HCT116 (cell line): ENCODE results near the gene BMERB1. TPM values are rescaled to one million over a fixed set of nuclear protein-coding genes. Genes with fewer than 3 reads are reported as not detected.

ENCODE experiments used
- ATAC-seq: fragments of 200-7000 bp; cut with Tn5 transposase; 2 replicates; pipeline ENCODE4 v1.9.1; 2020; ENCODE audit warnings: mild to moderate bottlenecking, moderate library complexity
- BruUV-seq: library from RNA; stranded (reverse); fragments of 400-500 nt; replicated peaks from 2 replicates; lab custom pipeline; 2021; lab: Mats Ljungman, UMichigan
- CTCF ChIA-PET: fragments of 300-600 bp; sonication (Branson Sonifier 250); formaldehyde crosslinking; loops from one replicate; lab custom pipeline; 2021; ENCODE audit warnings: antibody characterized with exemption; lab: Charles Lee
- POLR2A ChIA-PET: fragments of 300-600, 350-600 bp; sonication (Branson Sonifier 250); formaldehyde crosslinking; loops from one replicate; lab custom pipeline; 2021; ENCODE audit warnings: antibody characterized with exemption; lab: Charles Lee
- RAD21 ChIA-PET, 2 experiments: fragments of 300-600 bp; sonication (Branson Sonifier 250); formaldehyde crosslinking; loops; one replicate each; lab custom pipeline; 2023; ENCODE audit warnings: low total read pairs in 2 of 2; ENCODE audit not compliant: uncharacterized antibody in 2 of 2, unreplicated experiment in 2 of 2, low non-redundant PET in 1 of 2; lab: Charles Lee
- DNase-seq: peaks from one replicate; pipeline ENCODE4 v3.0.0-alpha.2; 2010; ENCODE audit warnings: low read depth, low spot score
- H2AFZ ChIP-seq: fragments of 200-600 bp; shearing (Covaris generic), sonication (generic); 2 replicates; pipeline ENCODE4 v1.6.1; 2017; ENCODE audit warnings: low read depth, mixed run types, mixed read lengths, antibody characterized with exemption, low read length; ENCODE audit not compliant: poor library complexity, severe bottlenecking
- H3K27ac ChIP-seq: 2 replicates; pipeline ENCODE4 v1.5.1; 2012; ENCODE audit warnings: low read depth, low read length
- H3K27me3 ChIP-seq: fragments of 200-600 bp; sonication (generic); 2 replicates; pipeline ENCODE4 v1.6.1; 2016; ENCODE audit warnings: mixed run types, low read length, mixed read lengths; ENCODE audit not compliant: insufficient read depth
- H3K36me3 ChIP-seq, 2 experiments: fragments of 200-500 bp in 1 of 2; fragments of 200-600 bp in 1 of 2; sonication (Bioruptor generic) in 1 of 2; sonication (generic) in 1 of 2; 2 replicates each; pipeline versions ENCODE4 v1.5.1 to v1.6.1; 2014 to 2016; ENCODE audit warnings: low read length in 2 of 2, inconsistent platforms in 1 of 2, mixed read lengths in 1 of 2, mixed run types in 1 of 2; ENCODE audit not compliant: insufficient read depth in 2 of 2, control insufficient read depth in 1 of 2
- H3K4me1 ChIP-seq, 2 experiments: fragments of 200-600 bp in 1 of 2; sonication (generic) in 1 of 2; 2 replicates each; pipeline versions ENCODE4 v1.5.1 to v1.6.1; 2012 to 2017; ENCODE audit warnings: low read length in 2 of 2, inconsistent platforms in 1 of 2, mild to moderate bottlenecking in 1 of 2, mixed read lengths in 1 of 2, mixed run types in 1 of 2, moderate library complexity in 1 of 2; ENCODE audit not compliant: insufficient read depth in 2 of 2, control insufficient read depth in 1 of 2
- H3K4me2 ChIP-seq: fragments of 200-600 bp; sonication (generic); 2 replicates; pipeline ENCODE4 v1.6.1; 2017; ENCODE audit warnings: mixed run types, low read length, mixed read lengths
- H3K4me3 ChIP-seq, 2 experiments: fragments of 200-600 bp in 1 of 2; sonication (generic) in 1 of 2; replicated peaks in 1 of 2; 2 replicates each; pipeline ENCODE4 v1.5.1; 2011 to 2016; ENCODE audit warnings: low read length in 2 of 2, control low read depth in 1 of 2, low read depth in 1 of 2, mild to moderate bottlenecking in 1 of 2, mixed read lengths in 1 of 2, mixed run types in 1 of 2
- H3K79me2 ChIP-seq: fragments of 200-600 bp; sonication (generic); 2 replicates; pipeline ENCODE4 v1.6.1; 2017; ENCODE audit warnings: mild to moderate bottlenecking, mixed run types, low read length, moderate library complexity, mixed read lengths; ENCODE audit not compliant: insufficient read depth
- H3K9ac ChIP-seq: fragments of 200-600 bp; sonication (generic); 2 replicates; pipeline ENCODE4 v1.6.1; 2016; ENCODE audit warnings: low read length, mixed read lengths
- H3K9me2 ChIP-seq: fragments of 200-600 bp; sonication (generic), shearing (Covaris generic); 2 replicates; pipeline ENCODE4 v1.6.1; 2017; ENCODE audit warnings: mixed run types, mild to moderate bottlenecking, moderate library complexity; ENCODE audit not compliant: insufficient read depth
- H3K9me3 ChIP-seq, 2 experiments: fragments of 200-500 bp in 1 of 2; fragments of 200-600 bp in 1 of 2; sonication (Bioruptor generic) in 1 of 2; sonication (generic) in 1 of 2; 2 replicates each; pipeline ENCODE4 v1.6.1; 2014 to 2017; ENCODE audit warnings: low read length in 2 of 2, mixed read lengths in 2 of 2, inconsistent platforms in 1 of 2, low read depth in 1 of 2, mild to moderate bottlenecking in 1 of 2, mixed run types in 1 of 2, moderate library complexity in 1 of 2; ENCODE audit not compliant: control insufficient read depth in 1 of 2, insufficient read depth in 1 of 2
- H4K20me1 ChIP-seq: fragments of 200-600 bp; sonication (generic), shearing (Covaris generic); 2 replicates; pipeline ENCODE4 v1.6.1; 2017; ENCODE audit warnings: mixed run types, mild to moderate bottlenecking, moderate library complexity; ENCODE audit not compliant: insufficient read depth
- CBX3 ChIP-seq: IDR thresholded peaks from 2 replicates; pipeline ENCODE4 v1.6.1; 2012; ENCODE audit warnings: low read depth
- CEBPB ChIP-seq: IDR thresholded peaks from 2 replicates; pipeline ENCODE4 v1.6.1; 2012; ENCODE audit warnings: low read depth
- JUND ChIP-seq: IDR thresholded peaks from 2 replicates; pipeline ENCODE4 v1.6.1; 2012
- POLR2AphosphoS5 ChIP-seq: IDR thresholded peaks from 2 replicates; pipeline ENCODE4 v1.6.1; 2011; ENCODE audit warnings: mild to moderate bottlenecking, low read depth, low read length, moderate library complexity
- RAD21 ChIP-seq: IDR thresholded peaks from 2 replicates; pipeline ENCODE4 v1.6.1; 2012; ENCODE audit warnings: low read depth, mild to moderate bottlenecking
- SP1 ChIP-seq: IDR thresholded peaks from 2 replicates; pipeline ENCODE4 v1.6.1; 2012; ENCODE audit warnings: low read depth
- SRF ChIP-seq: IDR thresholded peaks from 2 replicates; pipeline ENCODE4 v1.6.1; 2012; ENCODE audit warnings: low read depth
- TCF7L2 ChIP-seq: IDR thresholded peaks from 2 replicates; pipeline ENCODE4 v1.7.0; 2011; ENCODE audit warnings: borderline replicate concordance, inconsistent platforms; ENCODE audit not compliant: insufficient read depth, insufficient read length; ENCODE audit errors: extremely low read depth
- ZNF274 ChIP-seq: fragments of 200-500 bp; sonication (Bioruptor generic); IDR thresholded peaks from 2 replicates; pipeline ENCODE4 v1.6.1; 2014; ENCODE audit warnings: mild to moderate bottlenecking, low read depth, low read length, inconsistent platforms
- intact Hi-C: fragments of 100-400 bp; cut with micrococcal nuclease; formaldehyde crosslinking; loops from 2 replicates; pipeline ENCODE4 v1.10.0; 2022
- total RNA-seq: library from RNA; stranded (reverse); gene quantifications from one replicate; pipeline ENCODE4 v1.2.1, GENCODE V29; 2021; ENCODE audit not compliant: unreplicated experiment
- TF ChIP-seq, protein P1 (sequence below): IDR thresholded peaks from 2 replicates; pipeline ENCODE4 v1.6.1; 2011; ENCODE audit warnings: mild to moderate bottlenecking, low read length, moderate library complexity; ENCODE audit not compliant: insufficient replicate concordance; ENCODE audit errors: extremely low read depth
- TF ChIP-seq, protein P2 (sequence below): IDR thresholded peaks from 2 replicates; pipeline ENCODE4 v1.6.1; 2012
- TF ChIP-seq, protein P3 (sequence below), 3 experiments: fragments of 200-600 bp in 1 of 3; sonication (generic) in 1 of 3; IDR thresholded peaks in 2 of 3; conservative IDR thresholded peaks in 1 of 3; 2 replicates each; pipeline ENCODE4 v1.5.1; 2012 to 2017; ENCODE audit warnings: low read depth in 2 of 3, low read length in 2 of 3, antibody characterized with exemption in 1 of 3, borderline replicate concordance in 1 of 3, control low read depth in 1 of 3, mild to moderate bottlenecking in 1 of 3, mixed read lengths in 1 of 3, mixed run types in 1 of 3, moderate library complexity in 1 of 3; ENCODE audit not compliant: insufficient read depth in 1 of 3

BMERB1 gene
- total RNA-seq, 1 experiment from 2014 or later = 43.6 TPM

DNA sequence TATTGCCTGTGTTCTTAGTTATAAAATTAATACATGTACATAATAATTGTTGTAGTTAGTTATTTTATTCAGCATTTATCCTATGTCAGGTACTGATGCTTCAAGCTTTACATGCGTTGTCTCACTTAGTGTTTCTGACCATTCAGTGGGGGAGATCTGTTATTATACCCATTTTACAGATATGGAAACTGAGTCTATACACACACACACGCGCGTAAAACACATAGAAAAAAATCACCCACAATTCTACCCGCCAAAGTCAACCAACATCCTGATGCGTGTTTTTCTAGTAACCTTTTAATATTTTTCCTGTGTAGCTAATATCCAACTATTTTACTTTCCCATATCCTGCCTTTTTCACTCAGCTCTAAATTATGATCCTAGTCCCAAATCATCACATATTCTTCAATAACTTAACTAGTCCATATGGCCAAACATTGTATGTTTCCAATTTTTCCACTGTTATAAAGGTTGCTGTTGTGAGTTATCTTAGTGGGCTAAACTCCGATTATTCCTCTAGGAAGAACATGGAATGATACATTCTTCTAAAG, 48.4 kb downstream of the BMERB1 start:
- no peaks in the 10 kb centered on the region for H3K27me3 ChIP-seq
- POLR2A ChIA-PET = interaction anchor here (0.6 to 1.7 kb wide), 4 partner anchors 8 to 108 kb away, joined by 3 to 5 read pairs (median 3); no protein-coding TSS in a partner anchor
- H3K9ac ChIP-seq = peak overlapping the region; percentile 36
- peak overlapping the region in 1 of 2 experiments; percentile 11; a peak in 2 of 4 replicates for H3K4me3 ChIP-seq
- H3K79me2 ChIP-seq = no peaks in the 10 kb centered on the region; the same call in 1 of the 2 replicates
- H3K9me2 ChIP-seq = no peaks in the 10 kb centered on the region
- H3K4me2 ChIP-seq = peak overlapping the region; percentile 55
- TSS peak; percentile 97 for BruUV-seq
- RAD21 ChIA-PET = no interaction called here
- H3K9me3 ChIP-seq = no peaks in the 10 kb centered on the region
- no peaks in the 10 kb centered on the region for H4K20me1 ChIP-seq
- TF ChIP-seq CEBPB (no peak; the same call in 1 of the 2 replicates), ZNF274 (no peak)
- TF ChIP-seq, all 23 proteins: peak for 0
- Histone ChIP-seq H2AFZ (no peak overlapping the region), H3K4me1 (peaks cover 24 to 69% of the 10 kb centered on the region in 2 experiments), H3K27ac (peak overlapping the region; percentile 87), H3K36me3 (no peaks in the 10 kb centered on the region)
- ATAC-seq (peak; percentile 6), DNase-seq (no peak)
- CTCF ChIA-PET = interaction anchor here (0.6 to 1.3 kb wide), 3 partner anchors 19 to 69 kb away, joined by 4 to 6 read pairs (median 4); no protein-coding TSS in a partner anchor
- intact Hi-C loops = loop anchor here (5.0 to 10.0 kb wide), 2 partner anchors 48 to 109 kb away; partner anchors contain the start of gene BMERB1

GRCh38 chr16:15483857-15484256, 49.5 kb downstream of the BMERB1 start:
- Histone ChIP-seq H3K27me3 (no peaks in the 10 kb centered on the region), H3K36me3 (no peaks in the 10 kb centered on the region), H4K20me1 (no peaks in the 10 kb centered on the region), H3K9me3 (no peaks in the 10 kb centered on the region), H3K4me3 (no peak overlapping the region), H3K4me1 (peaks cover 34 to 74% of the 10 kb centered on the region in 2 experiments), H3K9ac (no peak overlapping the region), H2AFZ (no peak overlapping the region), H3K79me2 (no peaks in the 10 kb centered on the region; the same call in 1 of the 2 replicates), H3K4me2 (no peak overlapping the region), H3K9me2 (no peaks in the 10 kb centered on the region), H3K27ac (peak overlapping the region; percentile 87; the same call in 1 of the 2 replicates)
- RAD21 ChIA-PET = no interaction called here
- BruUV-seq = no TSS peak
- POLR2A ChIA-PET = no interaction called here
- ATAC-seq (no peak), DNase-seq (no peak)
- no peak for TF ChIP-seq TCF7L2
- TF ChIP-seq CBX3 = no peak
- TF ChIP-seq SP1 = no peak
- no peak for TF ChIP-seq POLR2AphosphoS5
- no peak for TF ChIP-seq SRF
- TF ChIP-seq, protein P1, sequence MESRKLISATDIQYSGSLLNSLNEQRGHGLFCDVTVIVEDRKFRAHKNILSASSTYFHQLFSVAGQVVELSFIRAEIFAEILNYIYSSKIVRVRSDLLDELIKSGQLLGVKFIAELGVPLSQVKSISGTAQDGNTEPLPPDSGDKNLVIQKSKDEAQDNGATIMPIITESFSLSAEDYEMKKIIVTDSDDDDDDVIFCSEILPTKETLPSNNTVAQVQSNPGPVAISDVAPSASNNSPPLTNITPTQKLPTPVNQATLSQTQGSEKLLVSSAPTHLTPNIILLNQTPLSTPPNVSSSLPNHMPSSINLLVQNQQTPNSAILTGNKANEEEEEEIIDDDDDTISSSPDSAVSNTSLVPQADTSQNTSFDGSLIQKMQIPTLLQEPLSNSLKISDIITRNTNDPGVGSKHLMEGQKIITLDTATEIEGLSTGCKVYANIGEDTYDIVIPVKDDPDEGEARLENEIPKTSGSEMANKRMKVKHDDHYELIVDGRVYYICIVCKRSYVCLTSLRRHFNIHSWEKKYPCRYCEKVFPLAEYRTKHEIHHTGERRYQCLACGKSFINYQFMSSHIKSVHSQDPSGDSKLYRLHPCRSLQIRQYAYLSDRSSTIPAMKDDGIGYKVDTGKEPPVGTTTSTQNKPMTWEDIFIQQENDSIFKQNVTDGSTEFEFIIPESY = no peak
- no peak for TF ChIP-seq RAD21
- TF ChIP-seq, protein P2, sequence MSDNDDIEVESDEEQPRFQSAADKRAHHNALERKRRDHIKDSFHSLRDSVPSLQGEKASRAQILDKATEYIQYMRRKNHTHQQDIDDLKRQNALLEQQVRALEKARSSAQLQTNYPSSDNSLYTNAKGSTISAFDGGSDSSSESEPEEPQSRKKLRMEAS = no peak
- TF ChIP-seq JUND = no peak
- no peak for TF ChIP-seq CEBPB
- TF ChIP-seq ZNF274 = no peak
- TF ChIP-seq, protein P3, sequence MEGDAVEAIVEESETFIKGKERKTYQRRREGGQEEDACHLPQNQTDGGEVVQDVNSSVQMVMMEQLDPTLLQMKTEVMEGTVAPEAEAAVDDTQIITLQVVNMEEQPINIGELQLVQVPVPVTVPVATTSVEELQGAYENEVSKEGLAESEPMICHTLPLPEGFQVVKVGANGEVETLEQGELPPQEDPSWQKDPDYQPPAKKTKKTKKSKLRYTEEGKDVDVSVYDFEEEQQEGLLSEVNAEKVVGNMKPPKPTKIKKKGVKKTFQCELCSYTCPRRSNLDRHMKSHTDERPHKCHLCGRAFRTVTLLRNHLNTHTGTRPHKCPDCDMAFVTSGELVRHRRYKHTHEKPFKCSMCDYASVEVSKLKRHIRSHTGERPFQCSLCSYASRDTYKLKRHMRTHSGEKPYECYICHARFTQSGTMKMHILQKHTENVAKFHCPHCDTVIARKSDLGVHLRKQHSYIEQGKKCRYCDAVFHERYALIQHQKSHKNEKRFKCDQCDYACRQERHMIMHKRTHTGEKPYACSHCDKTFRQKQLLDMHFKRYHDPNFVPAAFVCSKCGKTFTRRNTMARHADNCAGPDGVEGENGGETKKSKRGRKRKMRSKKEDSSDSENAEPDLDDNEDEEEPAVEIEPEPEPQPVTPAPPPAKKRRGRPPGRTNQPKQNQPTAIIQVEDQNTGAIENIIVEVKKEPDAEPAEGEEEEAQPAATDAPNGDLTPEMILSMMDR (IDR thresholded peaks at IDR 0.05 in 2 of 3, conservative IDR thresholded peaks at IDR 0.05 in 1 of 3; ENCODE audit: borderline replicate concordance in 1 of 3, insufficient read depth in 1 of 3, low read depth in 2 of 3, low read length in 2 of 3) = no peak
- CTCF ChIA-PET = no interaction called here
- intact Hi-C loops = loop anchor here (5.0 to 10.0 kb wide), 2 partner anchors 49 to 108 kb away; partner anchors contain the start of gene BMERB1
